Thyroid gland (tissue), 4 donors: ENCODE results near the gene S100A2.
A peak's percentile ranks its signal among the peaks of the same experiment; 100 is the strongest.

Experiments
- POLR2A ChIP-seq, 2 donors: fragments of 450-650 bp; IDR thresholded peaks; one replicate each; pipeline ENCODE4 v1.6.1; 2017; ENCODE audit warnings: antibody characterized with exemption in 2 of 2, mild to moderate bottlenecking in 2 of 2, moderate library complexity in 1 of 2
- TF ChIP-seq, protein P1 (sequence below), 6 experiments: fragments of 200-600 bp in 3 of 6; fragments of 450-650 bp in 3 of 6; sonication (generic) in 3 of 6; IDR thresholded peaks; one replicate each; pipeline ENCODE4 v1.5.1; 2016 to 2019; ENCODE audit warnings: antibody characterized with exemption in 6 of 6, mild to moderate bottlenecking in 2 of 6, inconsistent platforms in 1 of 6, moderate library complexity in 1 of 6

DNA sequence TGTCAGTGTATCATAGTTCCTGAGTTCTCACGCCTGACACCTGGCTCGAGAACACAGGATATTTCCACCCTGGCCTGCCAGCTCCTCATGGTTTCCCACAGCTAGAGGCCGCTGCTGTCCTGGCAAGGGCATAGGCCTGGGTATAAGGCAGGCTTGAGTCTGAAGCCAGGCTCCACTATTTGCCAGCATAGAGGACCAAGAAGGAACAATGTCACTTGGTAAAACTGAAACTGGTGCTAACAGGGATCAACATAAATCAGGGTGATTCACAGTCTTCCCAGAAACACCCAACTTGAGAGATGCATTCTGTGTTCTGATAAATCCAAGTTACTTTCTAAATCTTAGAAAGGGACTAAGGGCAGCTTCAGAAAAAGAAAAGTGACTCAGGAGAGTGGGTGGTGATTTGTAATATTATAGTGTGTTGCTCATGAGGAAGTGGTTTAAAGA lies 6.9 kb upstream of the S100A2 start:
- TF ChIP-seq, protein P1, sequence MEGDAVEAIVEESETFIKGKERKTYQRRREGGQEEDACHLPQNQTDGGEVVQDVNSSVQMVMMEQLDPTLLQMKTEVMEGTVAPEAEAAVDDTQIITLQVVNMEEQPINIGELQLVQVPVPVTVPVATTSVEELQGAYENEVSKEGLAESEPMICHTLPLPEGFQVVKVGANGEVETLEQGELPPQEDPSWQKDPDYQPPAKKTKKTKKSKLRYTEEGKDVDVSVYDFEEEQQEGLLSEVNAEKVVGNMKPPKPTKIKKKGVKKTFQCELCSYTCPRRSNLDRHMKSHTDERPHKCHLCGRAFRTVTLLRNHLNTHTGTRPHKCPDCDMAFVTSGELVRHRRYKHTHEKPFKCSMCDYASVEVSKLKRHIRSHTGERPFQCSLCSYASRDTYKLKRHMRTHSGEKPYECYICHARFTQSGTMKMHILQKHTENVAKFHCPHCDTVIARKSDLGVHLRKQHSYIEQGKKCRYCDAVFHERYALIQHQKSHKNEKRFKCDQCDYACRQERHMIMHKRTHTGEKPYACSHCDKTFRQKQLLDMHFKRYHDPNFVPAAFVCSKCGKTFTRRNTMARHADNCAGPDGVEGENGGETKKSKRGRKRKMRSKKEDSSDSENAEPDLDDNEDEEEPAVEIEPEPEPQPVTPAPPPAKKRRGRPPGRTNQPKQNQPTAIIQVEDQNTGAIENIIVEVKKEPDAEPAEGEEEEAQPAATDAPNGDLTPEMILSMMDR (IDR thresholded peaks at IDR 0.05) = peak; percentile 67 to 96 (median 89)
- TF ChIP-seq POLR2A (IDR thresholded peaks at IDR 0.05) = no peak
